Neural progenitor cell (in vitro differentiated cells): Measurements from ENCODE around the gene NAT14. TPM values are rescaled to one million over a fixed set of nuclear protein-coding genes. Genes with fewer than 3 reads are reported as not detected.

ENCODE experiments used
- DNase-seq: peaks from one replicate; pipeline ENCODE4 v3.0.0-alpha.2; 2016; ENCODE audit warnings: low spot score
- H2AFZ ChIP-seq: fragments of 200-600 bp; sonication (generic); replicated peaks from 2 replicates; pipeline ENCODE4 v1.6.1; 2016; ENCODE audit warnings: antibody characterized with exemption
- H3F3A ChIP-seq: fragments of 200-600 bp; sonication (generic); 2 replicates; pipeline ENCODE4 v1.6.1; 2016; ENCODE audit warnings: antibody characterized with exemption, low read depth
- H3K27ac ChIP-seq: fragments of 200-600 bp; sonication (generic); 2 replicates; pipeline ENCODE4 v1.5.1; 2016; ENCODE audit warnings: mild to moderate bottlenecking
- H3K27me3 ChIP-seq: fragments of 200-600 bp; sonication (generic); 2 replicates; pipeline ENCODE4 v1.6.1; 2016; ENCODE audit warnings: mild to moderate bottlenecking, moderate library complexity
- H3K36me3 ChIP-seq: fragments of 200-600 bp; sonication (generic); 2 replicates; pipeline ENCODE4 v1.5.1; 2016
- H3K4me1 ChIP-seq: fragments of 200-600 bp; sonication (generic); 2 replicates; pipeline ENCODE4 v1.6.1; 2016; ENCODE audit warnings: mixed run types
- H3K4me2 ChIP-seq: fragments of 200-600 bp; sonication (generic); 2 replicates; pipeline ENCODE4 v1.6.1; 2016
- H3K4me3 ChIP-seq: fragments of 200-600 bp; sonication (generic); 2 replicates; pipeline ENCODE4 v1.5.1; 2016
- H3K79me2 ChIP-seq: fragments of 200-600 bp; sonication (generic); 2 replicates; pipeline ENCODE4 v1.6.1; 2016; ENCODE audit warnings: low read depth
- H3K9ac ChIP-seq: fragments of 200-600 bp; sonication (generic); 2 replicates; pipeline ENCODE4 v1.6.1; 2016
- H3K9me3 ChIP-seq: fragments of 200-600 bp; sonication (generic); 2 replicates; pipeline ENCODE4 v1.5.1; 2016; ENCODE audit warnings: low read depth
- H4K20me1 ChIP-seq: fragments of 200-600 bp; sonication (generic); 2 replicates; pipeline ENCODE4 v1.6.1; 2016; ENCODE audit warnings: low read depth
- H3K27ac Mint-ChIP-seq: 3 replicates; pipeline ENCODE4 v1.8.0; 2021; ENCODE audit warnings: mixed read lengths
- H3K27me3 Mint-ChIP-seq: 2 replicates; pipeline ENCODE4 v1.8.0; 2022; ENCODE audit warnings: low read depth, mild to moderate bottlenecking, inconsistent platforms, moderate library complexity, mixed read lengths; ENCODE audit not compliant: insufficient read depth
- H3K36me3 Mint-ChIP-seq: 3 replicates; pipeline ENCODE4 v1.8.0; 2021; ENCODE audit warnings: mixed read lengths
- H3K4me1 Mint-ChIP-seq: 3 replicates; pipeline ENCODE4 v1.8.0; 2021; ENCODE audit warnings: mixed read lengths
- H3K4me3 Mint-ChIP-seq: 3 replicates; pipeline ENCODE4 v1.8.0; 2021; ENCODE audit warnings: mild to moderate bottlenecking, moderate library complexity, mixed read lengths
- H3K9me3 Mint-ChIP-seq: 3 replicates; pipeline ENCODE4 v1.8.0; 2020; ENCODE audit warnings: mixed read lengths
- EZH2 ChIP-seq: fragments of 200-600 bp; sonication (generic); IDR thresholded peaks from 2 replicates; pipeline ENCODE4 v1.6.1; 2017; ENCODE audit warnings: antibody characterized with exemption, mild to moderate bottlenecking, moderate library complexity
- EZH2phosphoT487 ChIP-seq: fragments of 200-600 bp; sonication (generic); IDR thresholded peaks from 2 replicates; pipeline ENCODE4 v1.6.1; 2017; ENCODE audit warnings: antibody characterized with exemption
- total RNA-seq: library from RNA; depleted of rRNA; stranded (reverse); fragments of >200 nt; gene quantifications from 2 replicates; pipeline ENCODE4 v1.2.3, GENCODE V29; 2015; ENCODE audit warnings: low replicate concordance
- TF ChIP-seq, protein P1 (sequence below): fragments of 200-600 bp; sonication (generic); IDR thresholded peaks from 2 replicates; pipeline ENCODE4 v1.5.1; 2017; ENCODE audit warnings: antibody characterized with exemption, mild to moderate bottlenecking

The NAT14 gene
- total RNA-seq, 1 donor from 2014 or later: 16.2 TPM

GRCh38 chr19:55487924-55488687 is 3.1 kb downstream of the NAT14 start, which contains the start of gene SSC5D:
Gene SSC5D, plus strand, starts transcription at chr19:55488436. Its CDS starts 154 bp downstream, at chr19:55488590.
- TF ChIP-seq, protein P1, sequence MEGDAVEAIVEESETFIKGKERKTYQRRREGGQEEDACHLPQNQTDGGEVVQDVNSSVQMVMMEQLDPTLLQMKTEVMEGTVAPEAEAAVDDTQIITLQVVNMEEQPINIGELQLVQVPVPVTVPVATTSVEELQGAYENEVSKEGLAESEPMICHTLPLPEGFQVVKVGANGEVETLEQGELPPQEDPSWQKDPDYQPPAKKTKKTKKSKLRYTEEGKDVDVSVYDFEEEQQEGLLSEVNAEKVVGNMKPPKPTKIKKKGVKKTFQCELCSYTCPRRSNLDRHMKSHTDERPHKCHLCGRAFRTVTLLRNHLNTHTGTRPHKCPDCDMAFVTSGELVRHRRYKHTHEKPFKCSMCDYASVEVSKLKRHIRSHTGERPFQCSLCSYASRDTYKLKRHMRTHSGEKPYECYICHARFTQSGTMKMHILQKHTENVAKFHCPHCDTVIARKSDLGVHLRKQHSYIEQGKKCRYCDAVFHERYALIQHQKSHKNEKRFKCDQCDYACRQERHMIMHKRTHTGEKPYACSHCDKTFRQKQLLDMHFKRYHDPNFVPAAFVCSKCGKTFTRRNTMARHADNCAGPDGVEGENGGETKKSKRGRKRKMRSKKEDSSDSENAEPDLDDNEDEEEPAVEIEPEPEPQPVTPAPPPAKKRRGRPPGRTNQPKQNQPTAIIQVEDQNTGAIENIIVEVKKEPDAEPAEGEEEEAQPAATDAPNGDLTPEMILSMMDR: no peak
- no peak for TF ChIP-seq EZH2
- H3K4me3 ChIP-seq: peak within 1 kb of the TSS; percentile 14
- peaks cover 14% of the 10 kb centered on the region for H3K79me2 ChIP-seq
- no peaks in the 10 kb centered on the region for H3K9me3 Mint-ChIP-seq
- peak; percentile 61 for DNase-seq
- no peak within 1 kb of the TSS for H2AFZ ChIP-seq
- H3K36me3 ChIP-seq: no peaks in the 10 kb centered on the region
- no peaks in the 10 kb centered on the region for H3K9me3 ChIP-seq
- H3K27me3 ChIP-seq: no peaks in the 10 kb centered on the region
- peak within 1 kb of the TSS; percentile 73 for H3K4me2 ChIP-seq
- no peak within 1 kb of the TSS for H3K9ac ChIP-seq
- H3K4me1 Mint-ChIP-seq: peaks cover 24% of the 10 kb centered on the region
- peak within 1 kb of the TSS; percentile 80 for H3K4me3 Mint-ChIP-seq
- H3K27ac Mint-ChIP-seq: peak within 1 kb of the TSS; percentile 84
- H3K27me3 Mint-ChIP-seq: peaks cover 2% of the 10 kb centered on the region
- peaks cover 24% of the 10 kb centered on the region for H3F3A ChIP-seq
- H3K36me3 Mint-ChIP-seq: no peaks in the 10 kb centered on the region
- H3K27ac ChIP-seq: no peak within 1 kb of the TSS
- H4K20me1 ChIP-seq: peaks cover 25% of the 10 kb centered on the region
- H3K4me1 ChIP-seq: peaks cover 39% of the 10 kb centered on the region

GRCh38 chr19:55488986-55489710 is 4.2 kb downstream of the NAT14 start:
- Histone ChIP-seq H3K36me3 (no peaks in the 10 kb centered on the region), H3K79me2 (peaks cover 14% of the 10 kb centered on the region), H3K4me1 (peaks cover 38% of the 10 kb centered on the region), H3K27me3 (no peaks in the 10 kb centered on the region), H3K9me3 (no peaks in the 10 kb centered on the region), H3F3A (peaks cover 18% of the 10 kb centered on the region), H3K27ac (no peak overlapping the region), H2AFZ (no peak overlapping the region), H4K20me1 (peaks cover 25% of the 10 kb centered on the region), H3K9ac (no peak overlapping the region), H3K4me2 (peak overlapping the region; percentile 73), H3K4me3 (no peak overlapping the region)
- H3K36me3 Mint-ChIP-seq: no peaks in the 10 kb centered on the region
- no peak for DNase-seq
- H3K27ac Mint-ChIP-seq: no peak overlapping the region
- no peaks in the 10 kb centered on the region for H3K9me3 Mint-ChIP-seq
- H3K27me3 Mint-ChIP-seq: peaks cover 4% of the 10 kb centered on the region
- peaks cover 25% of the 10 kb centered on the region for H3K4me1 Mint-ChIP-seq
- TF ChIP-seq, protein P1: no peak
- TF ChIP-seq EZH2 (no peak), EZH2phosphoT487 (no peak)
- no peak overlapping the region for H3K4me3 Mint-ChIP-seq

- Mint-ChIP-seq H3K9me3 (no peaks in the 10 kb centered on the region), H3K4me3 (no peak overlapping the region), H3K4me1 (peaks cover 31% of the 10 kb centered on the region), H3K27ac (no peak overlapping the region), H3K27me3 (peaks cover 7% of the 10 kb centered on the region), H3K36me3 (no peaks in the 10 kb centered on the region)
- Histone ChIP-seq H4K20me1 (peaks cover 25% of the 10 kb centered on the region), H3K36me3 (no peaks in the 10 kb centered on the region), H3F3A (peaks cover 11% of the 10 kb centered on the region), H3K4me2 (peak overlapping the region; percentile 73), H3K27me3 (no peaks in the 10 kb centered on the region), H3K9me3 (no peaks in the 10 kb centered on the region), H3K4me3 (no peak overlapping the region), H3K4me1 (peaks cover 34% of the 10 kb centered on the region), H3K79me2 (peaks cover 14% of the 10 kb centered on the region), H2AFZ (no peak overlapping the region), H3K9ac (no peak overlapping the region), H3K27ac (no peak overlapping the region)
- TF ChIP-seq, protein P1: no peak
- no peak for TF ChIP-seq EZH2phosphoT487
- TF ChIP-seq EZH2: no peak
- DNase-seq: no peak
Measured at GRCh38 chr19:55489711-55490477, 4.9 kb downstream of the NAT14 start.
